ENCODE measurements around the gene MBD6. TPM values are rescaled to one million over a fixed set of nuclear protein-coding genes. Genes with fewer than 3 reads are reported as not detected.
A peak's percentile ranks its signal among the peaks of the same experiment; 100 is the strongest.
"Not testable (repeated sequence)": the region's sequence is repeated elsewhere in the genome, so short reads cannot be mapped to it uniquely, and the experiment has no call there.

MBD6 gene
- polyA plus RNA-seq, 3 donors: 2.4 to 47.7 (median 2.6) TPM

GRCh38 chr12:57514246-57514645, 8.4 kb upstream of the MBD6 start:
- peak overlapping the region in 2 of 7 donors; percentile 37 to 46 for H3K27ac Mint-ChIP-seq
- H3K9me3 Mint-ChIP-seq; H3K9ac ChIP-seq (ENCODE audit: insufficient read depth, low read length, poor library complexity, severe bottlenecking); H2AFZ ChIP-seq (ENCODE audit: insufficient read depth, low read depth, low read length, poor library complexity, severe bottlenecking); H3K27me3 Mint-ChIP-seq (ENCODE audit: low read depth in 3 of 3); H3K4me3 ChIP-seq (replicated peaks in 1 of 3; ENCODE audit: low read depth in 2 of 3, low read length in 3 of 3); H3K27ac ChIP-seq (ENCODE audit: low read depth in 1 of 2, low read length in 2 of 2); H3K27me3 ChIP-seq (ENCODE audit: control insufficient read depth in 2 of 2, insufficient read depth in 2 of 2, low read length in 2 of 2); DNase-seq; intact Hi-C loops (cut with micrococcal nuclease); H3K4me3 Mint-ChIP-seq; H3K4me2 ChIP-seq (replicated peaks; ENCODE audit: extremely low read depth, low read length, poor library complexity, severe bottlenecking); H3K9me3 ChIP-seq (replicated peaks in 1 of 2; ENCODE audit: control insufficient read depth in 1 of 2, insufficient read depth in 1 of 2, low read length in 2 of 2): not testable (repeated sequence)
- WGBS (ENCODE audit: insufficient coverage): 94% methylated on average over 4 of the region's 9 CpGs
- peaks cover 29% of the 10 kb centered on the region for H3K79me2 ChIP-seq (ENCODE audit: insufficient read depth, low read length)
- peaks cover 17% of the 10 kb centered on the region for H3K4me1 Mint-ChIP-seq
- peaks cover 72 to 90% of the 10 kb centered on the region in 2 donors for H3K36me3 ChIP-seq (replicated peaks in 1 of 2; ENCODE audit: control insufficient read depth in 1 of 2, insufficient read depth in 2 of 2, low read length in 2 of 2)
- peaks cover 48% of the 10 kb centered on the region for H4K20me1 ChIP-seq (ENCODE audit: insufficient read depth, low read length)
- peaks cover 81 to 90% of the 10 kb centered on the region in 2 donors for H3K36me3 Mint-ChIP-seq
- peaks cover 14% of the 10 kb centered on the region in 2 donors for H3K4me1 ChIP-seq (ENCODE audit: control insufficient read depth in 1 of 2, insufficient read depth in 2 of 2, low read length in 2 of 2)

GRCh38 chr12:57514720-57515407, 7.8 kb upstream of the MBD6 start:
- peaks cover 0 to 1% (median 0%) of the 10 kb centered on the region in 3 donors for H3K27me3 Mint-ChIP-seq (ENCODE audit: low read depth in 3 of 3)
- Histone ChIP-seq H3K4me1 (ENCODE audit: control insufficient read depth in 1 of 2, insufficient read depth in 2 of 2, low read length in 2 of 2) (peaks cover 19 to 20% of the 10 kb centered on the region in 2 donors), H3K4me3 (replicated peaks in 1 of 3; ENCODE audit: low read depth in 2 of 3, low read length in 3 of 3) (no peak overlapping the region), H3K9me3 (replicated peaks in 1 of 2; ENCODE audit: control insufficient read depth in 1 of 2, insufficient read depth in 1 of 2, low read length in 2 of 2) (no peaks in the 10 kb centered on the region), H3K36me3 (replicated peaks in 1 of 2; ENCODE audit: control insufficient read depth in 1 of 2, insufficient read depth in 2 of 2, low read length in 2 of 2) (peaks cover 68 to 83% of the 10 kb centered on the region in 2 donors), H3K27ac (ENCODE audit: low read depth in 1 of 2, low read length in 2 of 2) (peak overlapping the region in 1 of 2 donors; percentile 56), H2AFZ (ENCODE audit: insufficient read depth, low read depth, low read length, poor library complexity, severe bottlenecking) (no peak overlapping the region), H3K9ac (ENCODE audit: insufficient read depth, low read length, poor library complexity, severe bottlenecking) (no peak overlapping the region), H3K79me2 (ENCODE audit: insufficient read depth, low read length) (peaks cover 35% of the 10 kb centered on the region), H3K27me3 (ENCODE audit: control insufficient read depth in 2 of 2, insufficient read depth in 2 of 2, low read length in 2 of 2) (no peaks in the 10 kb centered on the region), H3K4me2 (replicated peaks; ENCODE audit: extremely low read depth, low read length, poor library complexity, severe bottlenecking) (no peak overlapping the region), H4K20me1 (ENCODE audit: insufficient read depth, low read length) (peaks cover 54% of the 10 kb centered on the region)
- peaks cover 0 to 1% (median 0%) of the 10 kb centered on the region in 7 donors for H3K9me3 Mint-ChIP-seq
- intact Hi-C loops (cut with micrococcal nuclease): no loop called here
- no peak overlapping the region for H3K4me3 Mint-ChIP-seq
- 91% methylated on average over 4 of the region's 9 CpGs for WGBS (ENCODE audit: insufficient coverage)
- peaks cover 19% of the 10 kb centered on the region for H3K4me1 Mint-ChIP-seq
- peak overlapping the region in 3 of 7 donors; percentile 28 to 60 (median 46) for H3K27ac Mint-ChIP-seq
- DNase-seq: no peak
- TF ChIP-seq CTCF (IDR thresholded peaks at IDR 0.05): no peak
- peaks cover 79 to 86% of the 10 kb centered on the region in 2 donors for H3K36me3 Mint-ChIP-seq

Measured in CD14-positive monocyte (primary cell).